ENCODE data around the gene PRPF31. TPM values are rescaled to one million over a fixed set of nuclear protein-coding genes. Genes with fewer than 3 reads are reported as not detected.
"Not testable (repeated sequence)": the region's sequence is repeated elsewhere in the genome, so short reads cannot be mapped to it uniquely, and the experiment has no call there.

Gene PRPF31
- total RNA-seq, 1 donor from 2014 or later = 45.5 TPM

- DNase-seq (ENCODE audit: low spot score) = no peak
Measured at GRCh38 chr19:54160854-54161253, 45.3 kb downstream of the PRPF31 start.

- DNase-seq (ENCODE audit: low spot score) = no peak
Measured at GRCh38 chr19:54162241-54162805, 46.8 kb downstream of the PRPF31 start.

- DNase-seq (ENCODE audit: low spot score) = no peak
Measured at GRCh38 chr19:54162884-54163283, 47.3 kb downstream of the PRPF31 start.

GRCh38 chr19:54164369-54165068 is 49.0 kb downstream of the PRPF31 start:
- no peak for DNase-seq (ENCODE audit: low spot score)

GRCh38 chr19:54165222-54165621 is 49.7 kb downstream of the PRPF31 start:
- no peak for DNase-seq (ENCODE audit: low spot score)

- DNase-seq (ENCODE audit: low spot score) = peak; percentile 96
Measured at GRCh38 chr19:54168174-54168917, 52.8 kb downstream of the PRPF31 start.

- no peak for DNase-seq (ENCODE audit: low spot score)
Measured at GRCh38 chr19:54169149-54169740, 53.7 kb downstream of the PRPF31 start.

- not testable (repeated sequence) for DNase-seq (ENCODE audit: low spot score)
Measured at GRCh38 chr19:54171736-54172431, 56.3 kb downstream of the PRPF31 start.

GRCh38 chr19:54172471-54173358 is 57.2 kb downstream of the PRPF31 start, which contains the start of gene TMC4:
Gene TMC4 (minus strand): TSS chr19:54173160. CDS start chr19:54173117, 43 bp downstream.
- no peak for DNase-seq (ENCODE audit: low spot score)

- no peak for DNase-seq (ENCODE audit: low spot score)
Measured at GRCh38 chr19:54173359-54173699, 57.8 kb downstream of the PRPF31 start.

GRCh38 chr19:54173951-54174834 is 58.6 kb downstream of the PRPF31 start:
- no peak for DNase-seq (ENCODE audit: low spot score)

GRCh38 chr19:54178581-54179261 is 63.2 kb downstream of the PRPF31 start:
- DNase-seq (ENCODE audit: low spot score) = no peak

- no peak for DNase-seq (ENCODE audit: low spot score)
Measured at GRCh38 chr19:54179262-54179852, 63.8 kb downstream of the PRPF31 start.

- DNase-seq (ENCODE audit: low spot score) = no peak
Measured at GRCh38 chr19:54179921-54180461, 64.4 kb downstream of the PRPF31 start.

- DNase-seq (ENCODE audit: low spot score) = no peak
Measured at GRCh38 chr19:54180691-54181091, 65.1 kb downstream of the PRPF31 start.
